SK-N-SH treated with all-trans-retinoic acid at 6 μM for 48 hours (cell line): ENCODE data around the gene ST14.

Source experiments
- ATAC-seq: fragments of 200-7000 bp; cut with Tn5 transposase; 3 replicates; pipeline ENCODE4 v1.9.1; 2020; ENCODE audit warnings: mild to moderate bottlenecking, moderate library complexity
- ARNTL ChIP-seq: fragments of 450-650 bp; formaldehyde crosslinking; IDR thresholded peaks from 2 replicates; pipeline ENCODE4 v1.5.0; 2020; ENCODE audit warnings: low read depth, mild to moderate bottlenecking, moderate library complexity, borderline replicate concordance
- BACH2 ChIP-seq: fragments of 250-450 bp; sonication (Bioruptor Pico); IDR thresholded peaks from 2 replicates; pipeline ENCODE4 v1.9.0; 2021; ENCODE audit warnings: mild to moderate bottlenecking, borderline replicate concordance
- CREB5 ChIP-seq: fragments of 250-450 bp; sonication (Bioruptor Pico); IDR thresholded peaks from 2 replicates; pipeline ENCODE4 v1.5.1; 2020; ENCODE audit warnings: low read depth, mild to moderate bottlenecking, moderate library complexity
- CSDC2 ChIP-seq: fragments of 250-450 bp; sonication (Bioruptor Pico); IDR thresholded peaks from 2 replicates; pipeline ENCODE4 v1.5.0; 2020; ENCODE audit warnings: mild to moderate bottlenecking, moderate library complexity
- CSRNP3 ChIP-seq: fragments of 250-450 bp; sonication (Bioruptor Pico); IDR thresholded peaks from 2 replicates; pipeline ENCODE4 v1.5.1; 2021; ENCODE audit warnings: mild to moderate bottlenecking, moderate library complexity
- ESRRG ChIP-seq: fragments of 250-450 bp; sonication (Bioruptor Pico); IDR thresholded peaks from 2 replicates; pipeline ENCODE4 v1.6.1; 2021; ENCODE audit warnings: mild to moderate bottlenecking
- GLIS3 ChIP-seq: fragments of 250-450 bp; sonication (Bioruptor Pico); IDR thresholded peaks from 2 replicates; pipeline ENCODE4 v1.5.0; 2020; ENCODE audit warnings: mild to moderate bottlenecking, moderate library complexity
- ISL1 ChIP-seq: fragments of 250-450 bp; sonication (Bioruptor Pico); IDR thresholded peaks from 2 replicates; pipeline ENCODE4 v2.1.2; 2022; ENCODE audit warnings: mild to moderate bottlenecking, moderate library complexity
- OSR1 ChIP-seq: fragments of 250-450 bp; sonication (Bioruptor Pico); IDR thresholded peaks from 2 replicates; pipeline ENCODE4 v1.8.0; 2022; ENCODE audit warnings: moderate library complexity, mild to moderate bottlenecking, inconsistent platforms
- PATZ1 ChIP-seq: fragments of 250-450 bp; sonication (Bioruptor Pico); IDR thresholded peaks from 2 replicates; pipeline ENCODE4 v1.8.0; 2020; ENCODE audit warnings: mild to moderate bottlenecking, moderate library complexity, borderline replicate concordance
- POU6F1 ChIP-seq: fragments of 250-450 bp; sonication (Bioruptor Pico); IDR thresholded peaks from 2 replicates; pipeline ENCODE4 v1.8.0; 2021; ENCODE audit warnings: low read depth, mild to moderate bottlenecking, moderate library complexity, borderline replicate concordance
- PPARA ChIP-seq: fragments of 250-450 bp; sonication (Bioruptor Pico); IDR thresholded peaks from 2 replicates; pipeline ENCODE4 v1.5.0; 2020; ENCODE audit warnings: mild to moderate bottlenecking, borderline replicate concordance
- RARB ChIP-seq: fragments of 250-450 bp; sonication (Bioruptor Pico); IDR thresholded peaks from 2 replicates; pipeline ENCODE4 v1.8.0; 2021; ENCODE audit warnings: mild to moderate bottlenecking, moderate library complexity
- SNAI2 ChIP-seq: fragments of 250-450 bp; sonication (Bioruptor Pico); IDR thresholded peaks from 2 replicates; pipeline ENCODE4 v1.5.0; 2020; ENCODE audit warnings: mild to moderate bottlenecking, moderate library complexity
- TCF4 ChIP-seq: fragments of 250-450 bp; sonication (Bioruptor Pico); IDR thresholded peaks from 2 replicates; pipeline ENCODE4 v1.8.0; 2021; ENCODE audit warnings: mild to moderate bottlenecking, moderate library complexity, borderline replicate concordance
- TOX ChIP-seq: fragments of 250-450 bp; sonication (Bioruptor Pico); IDR thresholded peaks from 2 replicates; pipeline ENCODE4 v1.8.0; 2021; ENCODE audit warnings: mild to moderate bottlenecking, moderate library complexity, borderline replicate concordance
- TSHZ2 ChIP-seq: fragments of 250-450 bp; sonication (Bioruptor Pico); IDR thresholded peaks from 2 replicates; pipeline ENCODE4 v1.5.0; 2020; ENCODE audit warnings: mild to moderate bottlenecking, moderate library complexity
- ZC3H10 ChIP-seq: fragments of 250-450 bp; sonication (Bioruptor Pico); IDR thresholded peaks from 2 replicates; pipeline ENCODE4 v1.5.1; 2021; ENCODE audit warnings: mild to moderate bottlenecking, moderate library complexity
- ZFP30 ChIP-seq: fragments of 450-650 bp; formaldehyde crosslinking; IDR thresholded peaks from 2 replicates; pipeline ENCODE4 v1.5.0; 2022; ENCODE audit warnings: mild to moderate bottlenecking, moderate library complexity
- ZNF565 ChIP-seq: fragments of 450-650 bp; formaldehyde crosslinking; conservative IDR thresholded peaks from 2 replicates; pipeline ENCODE4 v1.5.0; 2020; ENCODE audit warnings: low read depth, mild to moderate bottlenecking, moderate library complexity
- ZNF70 ChIP-seq: fragments of 450-650 bp; formaldehyde crosslinking; IDR thresholded peaks from 2 replicates; pipeline ENCODE4 v1.5.0; 2020; ENCODE audit warnings: mild to moderate bottlenecking, moderate library complexity
- ZNF8 ChIP-seq: fragments of 450-650 bp; formaldehyde crosslinking; IDR thresholded peaks from 2 replicates; pipeline ENCODE4 v1.5.0; 2020; ENCODE audit warnings: mild to moderate bottlenecking, moderate library complexity

The ST14 gene

GRCh38 chr11:130175898-130176297 is 16.3 kb downstream of the ST14 start:
- ATAC-seq, result no peak
- TF ChIP-seq RARB (CRISPR knock-in tag) (no peak), ISL1 (CRISPR knock-in tag) (no peak), PPARA (CRISPR knock-in tag) (no peak), ZNF565 (CRISPR knock-in tag) (no peak), SNAI2 (CRISPR knock-in tag) (no peak), CREB5 (CRISPR knock-in tag) (no peak), ZNF70 (CRISPR knock-in tag) (no peak), TOX (CRISPR knock-in tag) (no peak), TCF4 (no peak), OSR1 (CRISPR knock-in tag) (no peak), ARNTL (CRISPR knock-in tag) (no peak), POU6F1 (CRISPR knock-in tag) (no peak), ESRRG (no peak), BACH2 (CRISPR knock-in tag) (no peak), PATZ1 (CRISPR knock-in tag) (no peak), CSRNP3 (CRISPR knock-in tag) (no peak), ZFP30 (CRISPR knock-in tag) (no peak), GLIS3 (CRISPR knock-in tag) (no peak), TSHZ2 (CRISPR knock-in tag) (no peak), ZC3H10 (CRISPR knock-in tag) (no peak)

- no peak for ATAC-seq
These were observed 18.2 kb downstream of the ST14 start for GRCh38 chr11:130177782-130178181.

GRCh38 chr11:130178441-130179339 is 19.1 kb downstream of the ST14 start:
- ATAC-seq, result no peak
- TF ChIP-seq BACH2 (CRISPR knock-in tag) (no peak), CSDC2 (CRISPR knock-in tag) (no peak), TOX (CRISPR knock-in tag) (no peak), SNAI2 (CRISPR knock-in tag) (no peak), ISL1 (CRISPR knock-in tag) (no peak), ZNF70 (CRISPR knock-in tag) (no peak), ZNF8 (CRISPR knock-in tag) (no peak), ARNTL (CRISPR knock-in tag) (no peak), RARB (CRISPR knock-in tag) (no peak), CSRNP3 (CRISPR knock-in tag) (no peak), ZFP30 (CRISPR knock-in tag) (no peak), CREB5 (CRISPR knock-in tag) (no peak)

More at GRCh38 chr11:130177782-130178181, 18.2 kb downstream of the ST14 start:
- TF ChIP-seq ZC3H10 (CRISPR knock-in tag) (no peak), RARB (CRISPR knock-in tag) (no peak)
